Measurements from ENCODE around the gene NEO1.

DNA sequence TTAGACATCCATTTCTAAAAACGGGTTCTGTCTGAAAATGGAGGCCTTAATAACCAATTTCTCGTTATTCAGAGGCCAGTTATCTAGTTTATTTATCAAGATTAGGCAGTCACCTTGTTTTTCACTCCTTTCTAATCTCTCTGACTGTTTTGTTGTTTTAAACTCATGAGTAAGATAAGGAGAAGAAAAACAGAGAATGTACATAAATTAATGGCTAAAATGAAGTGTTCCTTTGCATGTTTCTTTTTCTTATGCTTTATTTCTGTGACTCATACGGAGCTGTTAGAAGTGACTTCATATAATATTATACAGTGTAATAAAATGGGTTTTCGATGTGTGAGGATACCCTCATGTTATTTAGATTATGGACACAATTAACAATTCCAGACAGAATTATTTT, 22.0 kb downstream of the NEO1 start:
- TF ChIP-seq POLR2A (IDR thresholded peaks at IDR 0.05; ENCODE audit: low read depth, low read length) (no peak), POLR2AphosphoS5 (IDR thresholded peaks at IDR 0.05; ENCODE audit: low read depth, low read length) (no peak), SPI1 (IDR thresholded peaks at IDR 0.05; ENCODE audit: low read depth, low read length) (no peak), TAF1 (IDR thresholded peaks at IDR 0.05; ENCODE audit: low read depth, low read length) (no peak), POU2F2 (IDR thresholded peaks at IDR 0.05; ENCODE audit: low read depth, low read length) (no peak), PAX5 (IDR thresholded peaks at IDR 0.05; ENCODE audit: insufficient read depth, low read length, severe bottlenecking) (no peak)
